B cell (primary cell): ENCODE results near the gene CAPN12. TPM values are rescaled to one million over a fixed set of nuclear protein-coding genes. Genes with fewer than 3 reads are reported as not detected.

ENCODE experiments used
- ATAC-seq: fragments of 200-7000 bp; cut with Tn5 transposase; one replicate; pipeline ENCODE4 v1.10.0; 2021; ENCODE audit warnings: low read depth, mild to moderate bottlenecking, moderate number of reproducible peaks, moderate library complexity
- CTCF ChIA-PET: fragments of 350-600 bp; sonication (Branson Sonifier 250); formaldehyde crosslinking; loops from one replicate; lab custom pipeline; 2021; ENCODE audit warnings: antibody characterized with exemption, inconsistent platforms; lab: Charles Lee
- POLR2A ChIA-PET: fragments of 350-600 bp; sonication (Branson Sonifier 250); formaldehyde crosslinking; loops from one replicate; lab custom pipeline; 2021; ENCODE audit warnings: antibody characterized with exemption; lab: Charles Lee
- DNase-seq: peaks from one replicate; pipeline ENCODE4 v3.0.0; 2013
- H2AFZ ChIP-seq: 2 replicates; pipeline ENCODE4 v1.6.1; 2012; ENCODE audit warnings: mild to moderate bottlenecking, low read depth, low read length; ENCODE audit not compliant: insufficient read depth, poor library complexity, severe bottlenecking
- H3K27ac ChIP-seq, 2 donors: 1 replicate in 1 of 2; 2 replicates in 1 of 2; pipeline ENCODE4 v1.5.1; 2012 to 2013; ENCODE audit warnings: low read length in 2 of 2, mild to moderate bottlenecking in 2 of 2, moderate library complexity in 1 of 2
- H3K27me3 ChIP-seq, 4 experiments: fragments of 200-600 bp in 1 of 4; sonication (generic) in 1 of 4; replicated peaks in 1 of 4; 1 replicate in 2 of 4; 2 replicates in 2 of 4; pipeline versions ENCODE4 v1.6.1 to v1.7.0; 2013 to 2016; ENCODE audit warnings: low read length in 3 of 4, mild to moderate bottlenecking in 2 of 4, mixed read lengths in 1 of 4, moderate library complexity in 1 of 4; ENCODE audit not compliant: insufficient read depth in 4 of 4, control insufficient read depth in 3 of 4; ENCODE audit errors: control extremely low read depth in 1 of 4
- H3K36me3 ChIP-seq, 2 experiments: replicated peaks in 1 of 2; 1 replicate in 1 of 2; 2 replicates in 1 of 2; pipeline versions ENCODE4 v1.6.1 to v1.7.1; 2013; ENCODE audit warnings: low read length in 1 of 2; ENCODE audit not compliant: insufficient read depth in 2 of 2, control insufficient read depth in 1 of 2; ENCODE audit errors: control extremely low read depth in 1 of 2, extremely low read depth in 1 of 2
- H3K4me1 ChIP-seq, 2 donors: fragments of 200-600 bp in 1 of 2; sonication (generic) in 1 of 2; 1 replicate in 1 of 2; 2 replicates in 1 of 2; pipeline versions ENCODE4 v1.5.1 to v1.6.1; 2013 to 2017; ENCODE audit warnings: low read length in 2 of 2; ENCODE audit not compliant: control insufficient read depth in 2 of 2, insufficient read depth in 2 of 2
- H3K4me2 ChIP-seq: replicated peaks from 2 replicates; pipeline ENCODE3; 2012; ENCODE audit warnings: mild to moderate bottlenecking, low read depth, low read length; ENCODE audit not compliant: poor library complexity, severe bottlenecking
- H3K4me3 ChIP-seq, 5 experiments: fragments of 200-600 bp in 1 of 5; sonication (generic) in 1 of 5; 1 replicate in 3 of 5; 2 replicates in 2 of 5; pipeline versions ENCODE4 v1.5.1 to v1.7.0; 2011 to 2016; ENCODE audit warnings: low read length in 4 of 5, mild to moderate bottlenecking in 4 of 5, low read depth in 2 of 5, control low read depth in 1 of 5, moderate library complexity in 1 of 5; ENCODE audit not compliant: insufficient read depth in 1 of 5; ENCODE audit errors: control extremely low read depth in 1 of 5, extremely low read depth in 1 of 5
- H3K79me2 ChIP-seq: fragments of 200-600 bp; sonication (generic); one replicate; pipeline ENCODE4 v1.6.0; 2016; ENCODE audit warnings: low read length; ENCODE audit not compliant: control insufficient read depth, insufficient read depth
- H3K9ac ChIP-seq: fragments of 200-600 bp; sonication (generic); 2 replicates; pipeline ENCODE4 v1.6.1; 2017; ENCODE audit warnings: mild to moderate bottlenecking, low read length, moderate library complexity
- H3K9me3 ChIP-seq, 3 donors: one replicate each; pipeline versions ENCODE4 v1.6.1 to v1.7.1; 2013; ENCODE audit warnings: low read length in 2 of 3; ENCODE audit not compliant: control insufficient read depth in 2 of 3, insufficient read depth in 1 of 3; ENCODE audit errors: control extremely low read depth in 1 of 3
- H4K20me1 ChIP-seq: 2 replicates; pipeline ENCODE4 v1.6.0; 2012; ENCODE audit warnings: mild to moderate bottlenecking, low read length; ENCODE audit not compliant: insufficient read depth, control insufficient read depth, poor library complexity, severe bottlenecking
- H3K27ac Mint-ChIP-seq: one replicate; pipeline ENCODE4 v1.8.0; 2021; ENCODE audit warnings: mixed read lengths
- H3K27me3 Mint-ChIP-seq: one replicate; pipeline ENCODE4 v1.8.0; 2021; ENCODE audit warnings: mixed read lengths
- H3K4me1 Mint-ChIP-seq: one replicate; pipeline ENCODE4 v1.8.0; 2021; ENCODE audit warnings: mixed read lengths
- H3K4me3 Mint-ChIP-seq: one replicate; pipeline ENCODE4 v1.8.0; 2021; ENCODE audit warnings: mixed read lengths
- H3K9me3 Mint-ChIP-seq: one replicate; pipeline ENCODE4 v1.8.0; 2022; ENCODE audit warnings: mixed read lengths; ENCODE audit not compliant: insufficient read depth
- EZH2 ChIP-seq: IDR thresholded peaks from 2 replicates; pipeline ENCODE4 v1.6.1; 2012; ENCODE audit warnings: borderline replicate concordance, low read depth, mild to moderate bottlenecking, moderate library complexity, low read length; ENCODE audit not compliant: insufficient read depth, poor library complexity, severe bottlenecking
- WGBS: methylation state at CpG from one replicate; pipeline ENCODE4 v1.1.5; 2013; ENCODE audit warnings: missing lambda C conversion rate; ENCODE audit not compliant: insufficient coverage; 5-methylcytosine and 5-hydroxymethylcytosine counted together
- intact Hi-C: fragments of 100-400 bp; cut with micrococcal nuclease; formaldehyde crosslinking; loops from one replicate; pipeline ENCODE4 v1.10.0; 2022
- polyA plus RNA-seq: library from polyadenylated mRNA; depleted of rRNA; stranded (reverse); fragments of >200 nt; gene quantifications from 2 replicates; pipeline ENCODE4 v1.2.3, GENCODE V29; 2012
- total RNA-seq, 2 donors: library from RNA; stranded (reverse); fragments of 120-200 nt in 1 of 2; gene quantifications; 1 replicate in 1 of 2; 2 replicates in 1 of 2; pipeline versions ENCODE4 v1.2.3 to v1.2.4, GENCODE V29; 2013 to 2022
- TF ChIP-seq, protein P1 (sequence below): fragments of 200-600 bp; IDR thresholded peaks from one replicate; pipeline ENCODE4 v1.8.0; 2022; ENCODE audit warnings: antibody characterized with exemption, mild to moderate bottlenecking

CAPN12 gene
- total and polyA plus RNA-seq, 2 donors (not counting 1 experiment from before 2014, with no cell fraction given), result 28.6 to 104 TPM

GRCh38 chr19:38725469-38726283, 18.6 kb downstream of the CAPN12 start:
- ChIA-PET POLR2A (no interaction called here), CTCF (interaction anchor here (1.0 to 7.3 kb wide), 2 partner anchors 9 to 205 kb away, joined by 3 to 36 read pairs; partner anchors contain the start of genes MRPS12 and SARS2)
- Histone ChIP-seq H3K27ac (no peak overlapping the region), H3K4me3 (no peak overlapping the region), H2AFZ (no peak overlapping the region), H3K9ac (no peak overlapping the region), H4K20me1 (no peaks in the 10 kb centered on the region), H3K9me3 (no peaks in the 10 kb centered on the region), H3K4me1 (peaks cover 0 to 5% of the 10 kb centered on the region in 2 donors), H3K27me3 (no peaks in the 10 kb centered on the region), H3K36me3 (peaks cover 0 to 70% of the 10 kb centered on the region in 2 experiments), H3K4me2 (no peak overlapping the region), H3K79me2 (no peaks in the 10 kb centered on the region)
- WGBS, result 98% methylated on average over 16 of the region's 21 CpGs
- intact Hi-C loops, result no loop called here
- Mint-ChIP-seq H3K4me3 (no peak overlapping the region), H3K4me1 (peaks cover 4% of the 10 kb centered on the region), H3K27ac (no peak overlapping the region), H3K27me3 (no peaks in the 10 kb centered on the region), H3K9me3 (no peaks in the 10 kb centered on the region)
- no peak for DNase-seq
- ATAC-seq, result no peak
- TF ChIP-seq, protein P1, sequence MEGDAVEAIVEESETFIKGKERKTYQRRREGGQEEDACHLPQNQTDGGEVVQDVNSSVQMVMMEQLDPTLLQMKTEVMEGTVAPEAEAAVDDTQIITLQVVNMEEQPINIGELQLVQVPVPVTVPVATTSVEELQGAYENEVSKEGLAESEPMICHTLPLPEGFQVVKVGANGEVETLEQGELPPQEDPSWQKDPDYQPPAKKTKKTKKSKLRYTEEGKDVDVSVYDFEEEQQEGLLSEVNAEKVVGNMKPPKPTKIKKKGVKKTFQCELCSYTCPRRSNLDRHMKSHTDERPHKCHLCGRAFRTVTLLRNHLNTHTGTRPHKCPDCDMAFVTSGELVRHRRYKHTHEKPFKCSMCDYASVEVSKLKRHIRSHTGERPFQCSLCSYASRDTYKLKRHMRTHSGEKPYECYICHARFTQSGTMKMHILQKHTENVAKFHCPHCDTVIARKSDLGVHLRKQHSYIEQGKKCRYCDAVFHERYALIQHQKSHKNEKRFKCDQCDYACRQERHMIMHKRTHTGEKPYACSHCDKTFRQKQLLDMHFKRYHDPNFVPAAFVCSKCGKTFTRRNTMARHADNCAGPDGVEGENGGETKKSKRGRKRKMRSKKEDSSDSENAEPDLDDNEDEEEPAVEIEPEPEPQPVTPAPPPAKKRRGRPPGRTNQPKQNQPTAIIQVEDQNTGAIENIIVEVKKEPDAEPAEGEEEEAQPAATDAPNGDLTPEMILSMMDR, result no peak
- no peak for TF ChIP-seq EZH2
